A673 (cell line): ENCODE results near the gene CACHD1. TPM values are rescaled to one million over a fixed set of nuclear protein-coding genes. Genes with fewer than 3 reads are reported as not detected.
A peak's percentile ranks its signal among the peaks of the same experiment; 100 is the strongest.

Experiments
- BruUV-seq: library from RNA; stranded (reverse); fragments of 400-500 nt; replicated peaks from 2 replicates; lab custom pipeline; 2021; lab: Mats Ljungman, UMichigan
- CTCF ChIA-PET: fragments of 300-600 bp; sonication (Branson Sonifier 250); formaldehyde crosslinking; loops from one replicate; lab custom pipeline; 2022; ENCODE audit warnings: antibody characterized with exemption; lab: Charles Lee
- POLR2A ChIA-PET: fragments of 300-600 bp; sonication (Branson Sonifier 250); formaldehyde crosslinking; loops from one replicate; lab custom pipeline; 2022; ENCODE audit warnings: antibody characterized with exemption; ENCODE audit not compliant: low non-redundant PET; lab: Charles Lee
- DNase-seq: peaks from one replicate; pipeline ENCODE4 v3.0.0-alpha.2; 2015; ENCODE audit warnings: low spot score
- H3K27ac ChIP-seq: fragments of 200-600 bp; sonication (generic); 2 replicates; pipeline ENCODE4 v1.5.1; 2016; ENCODE audit warnings: mixed run types, low read depth, mild to moderate bottlenecking, mixed read lengths, antibody characterized with exemption, low read length; ENCODE audit not compliant: poor library complexity, severe bottlenecking
- H3K27me3 ChIP-seq: fragments of 200-600 bp; sonication (generic); replicated peaks from 2 replicates; pipeline ENCODE4 v1.6.1; 2017; ENCODE audit warnings: mixed run types, low read depth, mild to moderate bottlenecking, mixed read lengths, antibody characterized with exemption, low read length; ENCODE audit not compliant: insufficient read depth, poor library complexity
- H3K36me3 ChIP-seq: fragments of 200-600 bp; sonication (generic); 2 replicates; pipeline ENCODE4 v1.6.1; 2016; ENCODE audit warnings: mixed run types, mild to moderate bottlenecking, mixed read lengths, antibody characterized with exemption, low read length; ENCODE audit not compliant: insufficient read depth, poor library complexity, severe bottlenecking
- H3K4me1 ChIP-seq: fragments of 200-600 bp; sonication (generic); 2 replicates; pipeline ENCODE4 v1.6.1; 2017; ENCODE audit warnings: mixed run types, mild to moderate bottlenecking, mixed read lengths, antibody characterized with exemption, low read length; ENCODE audit not compliant: insufficient read depth, poor library complexity, severe bottlenecking
- H3K4me3 ChIP-seq: fragments of 200-600 bp; sonication (generic); 2 replicates; pipeline ENCODE4 v1.5.1; 2016; ENCODE audit warnings: low read depth, mixed run types, mild to moderate bottlenecking, mixed read lengths, low read length; ENCODE audit not compliant: poor library complexity, severe bottlenecking
- H3K9me3 ChIP-seq: fragments of 200-600 bp; sonication (generic); 2 replicates; pipeline ENCODE4 v1.6.1; 2016; ENCODE audit warnings: mixed run types, low read depth, mild to moderate bottlenecking, mixed read lengths, antibody characterized with exemption, low read length; ENCODE audit not compliant: poor library complexity, severe bottlenecking
- CTCF ChIP-seq: fragments of 300-800, 200-600 bp; sonication (generic); conservative IDR thresholded peaks from 2 replicates; pipeline ENCODE4 v1.5.1; 2017; ENCODE audit warnings: low read depth, mild to moderate bottlenecking, antibody characterized with exemption, low read length, moderate library complexity, mixed read lengths
- EZH2 ChIP-seq: fragments of 200-600 bp; sonication (generic); IDR thresholded peaks from 2 replicates; pipeline ENCODE4 v1.6.1; 2017; ENCODE audit warnings: borderline replicate concordance, low read depth, mild to moderate bottlenecking, mixed read lengths, antibody characterized with exemption, low read length; ENCODE audit not compliant: poor library complexity, severe bottlenecking
- intact Hi-C: fragments of 100-400 bp; cut with micrococcal nuclease; formaldehyde crosslinking; loops from one replicate; pipeline ENCODE4 v1.10.0; 2022; ENCODE audit not compliant: unreplicated experiment
- total RNA-seq: library from RNA; stranded (reverse); gene quantifications from 2 replicates; pipeline ENCODE4 v1.2.3, GENCODE V29; 2021

The CACHD1 gene
- total RNA-seq, 1 experiment from 2014 or later = 39.2 TPM

GRCh38 chr1:64630611-64631010 is 160.7 kb downstream of the CACHD1 start:
- Histone ChIP-seq H3K27me3 (no peaks in the 10 kb centered on the region), H3K9me3 (no peaks in the 10 kb centered on the region), H3K4me1 (peaks cover 22% of the 10 kb centered on the region), H3K4me3 (no peak overlapping the region), H3K36me3 (peaks cover 19% of the 10 kb centered on the region), H3K27ac (no peak overlapping the region)
- intact Hi-C loops = no loop called here
- BruUV-seq = no TSS peak
- CTCF ChIA-PET = no interaction called here
- TF ChIP-seq EZH2 (no peak), CTCF (no peak)
- POLR2A ChIA-PET = interaction anchor here (0.7 kb wide), 1 partner anchor 405 kb away, joined by 10 read pairs; no protein-coding TSS in a partner anchor
- no peak for DNase-seq

GRCh38 chr1:64631346-64632034 is 161.6 kb downstream of the CACHD1 start:
- DNase-seq = peak; percentile 37
- no peaks in the 10 kb centered on the region for H3K9me3 ChIP-seq
- intact Hi-C loops = no loop called here
- H3K27ac ChIP-seq = peak overlapping the region; percentile 41
- no peak overlapping the region for H3K4me3 ChIP-seq
- CTCF ChIA-PET = no interaction called here
- peaks cover 22% of the 10 kb centered on the region for H3K4me1 ChIP-seq
- POLR2A ChIA-PET = no interaction called here
- no TSS peak for BruUV-seq
- TF ChIP-seq EZH2 = no peak
- TF ChIP-seq CTCF = no peak
- H3K36me3 ChIP-seq = peaks cover 19% of the 10 kb centered on the region
- no peaks in the 10 kb centered on the region for H3K27me3 ChIP-seq

GRCh38 chr1:64632936-64633335 is 163.0 kb downstream of the CACHD1 start:
- H3K36me3 ChIP-seq = peaks cover 24% of the 10 kb centered on the region
- no peak for DNase-seq
- no TSS peak for BruUV-seq
- ChIA-PET CTCF (no interaction called here), POLR2A (interaction anchor here (0.6 kb wide), 1 partner anchor 393 kb away, joined by 3 read pairs; no protein-coding TSS in a partner anchor)
- H3K27me3 ChIP-seq = no peaks in the 10 kb centered on the region
- intact Hi-C loops = no loop called here
- no peak overlapping the region for H3K4me3 ChIP-seq
- H3K9me3 ChIP-seq = no peaks in the 10 kb centered on the region
- H3K4me1 ChIP-seq = peaks cover 22% of the 10 kb centered on the region
- no peak for TF ChIP-seq CTCF
- no peak for TF ChIP-seq EZH2
- H3K27ac ChIP-seq = no peak overlapping the region
